Breast epithelium (tissue), 4 donors: ENCODE data around the gene POLD4. TPM values are rescaled to one million over a fixed set of nuclear protein-coding genes. Genes with fewer than 3 reads are reported as not detected.
A peak's percentile ranks its signal among the peaks of the same experiment; 100 is the strongest.

ENCODE experiments used
- DNase-seq, 2 donors: peaks; one replicate each; pipeline ENCODE4 v3.0.0-alpha.2; 2019; ENCODE audit warnings: low spot score in 2 of 2
- H3K27ac ChIP-seq, 2 donors: fragments of 200-600 bp; sonication (generic) in 1 of 2; one replicate each; pipeline ENCODE4 v1.5.1; 2016 to 2019; ENCODE audit warnings: mild to moderate bottlenecking in 1 of 2
- H3K27me3 ChIP-seq, 2 donors: fragments of 200-600 bp; sonication (generic) in 1 of 2; one replicate each; pipeline versions ENCODE4 v1.5.1 to v1.6.0; 2017 to 2019; ENCODE audit warnings: control low read depth in 1 of 2, mild to moderate bottlenecking in 1 of 2
- H3K36me3 ChIP-seq: fragments of 200-600 bp; one replicate; pipeline ENCODE4 v1.5.1; 2019
- H3K4me1 ChIP-seq, 2 donors: fragments of 200-600 bp; sonication (generic); one replicate each; pipeline ENCODE4 v1.5.1; 2016 to 2019; ENCODE audit warnings: control low read depth in 1 of 2
- H3K4me3 ChIP-seq, 3 donors: fragments of 200-600 bp; sonication (generic); 1 replicate in 2 of 3; 2 replicates in 1 of 3; pipeline ENCODE4 v1.5.1; 2016 to 2019; ENCODE audit warnings: mild to moderate bottlenecking in 3 of 3, moderate library complexity in 2 of 3
- H3K9me3 ChIP-seq, 2 donors: fragments of 200-600 bp; sonication (generic) in 1 of 2; one replicate each; pipeline ENCODE4 v1.5.1; 2016 to 2019; ENCODE audit warnings: control low read depth in 1 of 2
- POLR2A ChIP-seq: fragments of 450-650 bp; IDR thresholded peaks from one replicate; pipeline ENCODE4 v1.6.1; 2016; ENCODE audit warnings: antibody characterized with exemption, mild to moderate bottlenecking, moderate library complexity
- POLR2AphosphoS5 ChIP-seq, 3 donors: sonication (generic); formaldehyde crosslinking; IDR thresholded peaks; one replicate each; pipeline ENCODE4 v1.6.1; 2017; ENCODE audit warnings: antibody characterized with exemption in 3 of 3
- intact Hi-C: fragments of 100-400 bp; cut with DNase I; formaldehyde crosslinking; loops from one replicate; pipeline ENCODE4 v1.15.1; 2023; ENCODE audit warnings: low total_unique reads
- total RNA-seq, 3 donors: library from RNA; depleted of rRNA; stranded (reverse); fragments of >200 nt; gene quantifications; one replicate each; pipeline ENCODE4 v1.1.0, GENCODE V29; 2016
- TF ChIP-seq, protein P1 (sequence below), 3 donors: fragments of 450-650 bp; IDR thresholded peaks; one replicate each; pipeline ENCODE4 v1.5.1; 2016 to 2017; ENCODE audit warnings: antibody characterized with exemption in 3 of 3, mild to moderate bottlenecking in 3 of 3, moderate library complexity in 3 of 3

POLD4 gene
- total RNA-seq, 3 donors from 2014 or later: 48.7 to 91.5 (median 69.2) TPM

GRCh38 chr11:67369801-67370284, 16.5 kb upstream of the POLD4 start:
- no peak for DNase-seq
- Histone ChIP-seq H3K27ac (peak overlapping the region; percentile 91 to 96), H3K9me3 (no peaks in the 10 kb centered on the region), H3K4me1 (peaks cover 23 to 24% of the 10 kb centered on the region in 2 donors), H3K4me3 (peak overlapping the region in 1 of 3 donors; percentile 94), H3K27me3 (no peaks in the 10 kb centered on the region), H3K36me3 (no peaks in the 10 kb centered on the region)
- TF ChIP-seq, protein P1, sequence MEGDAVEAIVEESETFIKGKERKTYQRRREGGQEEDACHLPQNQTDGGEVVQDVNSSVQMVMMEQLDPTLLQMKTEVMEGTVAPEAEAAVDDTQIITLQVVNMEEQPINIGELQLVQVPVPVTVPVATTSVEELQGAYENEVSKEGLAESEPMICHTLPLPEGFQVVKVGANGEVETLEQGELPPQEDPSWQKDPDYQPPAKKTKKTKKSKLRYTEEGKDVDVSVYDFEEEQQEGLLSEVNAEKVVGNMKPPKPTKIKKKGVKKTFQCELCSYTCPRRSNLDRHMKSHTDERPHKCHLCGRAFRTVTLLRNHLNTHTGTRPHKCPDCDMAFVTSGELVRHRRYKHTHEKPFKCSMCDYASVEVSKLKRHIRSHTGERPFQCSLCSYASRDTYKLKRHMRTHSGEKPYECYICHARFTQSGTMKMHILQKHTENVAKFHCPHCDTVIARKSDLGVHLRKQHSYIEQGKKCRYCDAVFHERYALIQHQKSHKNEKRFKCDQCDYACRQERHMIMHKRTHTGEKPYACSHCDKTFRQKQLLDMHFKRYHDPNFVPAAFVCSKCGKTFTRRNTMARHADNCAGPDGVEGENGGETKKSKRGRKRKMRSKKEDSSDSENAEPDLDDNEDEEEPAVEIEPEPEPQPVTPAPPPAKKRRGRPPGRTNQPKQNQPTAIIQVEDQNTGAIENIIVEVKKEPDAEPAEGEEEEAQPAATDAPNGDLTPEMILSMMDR (IDR thresholded peaks at IDR 0.05): no peak
- TF ChIP-seq POLR2A: no peak
- no peak for TF ChIP-seq POLR2AphosphoS5 (IDR thresholded peaks at IDR 0.05)
- intact Hi-C loops: no loop called here

- Histone ChIP-seq H3K9me3 (no peaks in the 10 kb centered on the region), H3K4me3 (no peak overlapping the region), H3K27me3 (no peaks in the 10 kb centered on the region), H3K36me3 (no peaks in the 10 kb centered on the region), H3K27ac (peak overlapping the region; percentile 91 to 96), H3K4me1 (peaks cover 18 to 23% of the 10 kb centered on the region in 2 donors)
- intact Hi-C loops: no loop called here
- no peak for DNase-seq
- TF ChIP-seq, protein P1 (IDR thresholded peaks at IDR 0.05): no peak
- TF ChIP-seq POLR2AphosphoS5 (IDR thresholded peaks at IDR 0.05) (no peak), POLR2A (no peak)
Measured at GRCh38 chr11:67369275-67369674, 15.9 kb upstream of the POLD4 start.

GRCh38 chr11:67368621-67369020, 15.3 kb upstream of the POLD4 start:
- no peak for TF ChIP-seq POLR2A
- TF ChIP-seq, protein P1 (IDR thresholded peaks at IDR 0.05): no peak
- TF ChIP-seq POLR2AphosphoS5 (IDR thresholded peaks at IDR 0.05): no peak
- intact Hi-C loops: no loop called here
- DNase-seq: no peak
- Histone ChIP-seq H3K4me1 (peaks cover 16 to 23% of the 10 kb centered on the region in 2 donors), H3K36me3 (no peaks in the 10 kb centered on the region), H3K27me3 (no peaks in the 10 kb centered on the region), H3K9me3 (no peaks in the 10 kb centered on the region), H3K27ac (peak overlapping the region in 1 of 2 donors; percentile 89), H3K4me3 (no peak overlapping the region)

GRCh38 chr11:67367761-67368227, 14.4 kb upstream of the POLD4 start:
- H3K27me3 ChIP-seq: no peaks in the 10 kb centered on the region
- no peak for DNase-seq
- H3K4me3 ChIP-seq: peak overlapping the region in 1 of 3 donors; percentile 52
- no peak for TF ChIP-seq POLR2AphosphoS5 (IDR thresholded peaks at IDR 0.05)
- no peak for TF ChIP-seq POLR2A
- TF ChIP-seq, protein P1 (IDR thresholded peaks at IDR 0.05): no peak
- H3K4me1 ChIP-seq: peaks cover 16 to 23% of the 10 kb centered on the region in 2 donors
- no peaks in the 10 kb centered on the region for H3K36me3 ChIP-seq
- peak overlapping the region; percentile 68 to 89 for H3K27ac ChIP-seq
- intact Hi-C loops: no loop called here
- H3K9me3 ChIP-seq: no peaks in the 10 kb centered on the region

DNA sequence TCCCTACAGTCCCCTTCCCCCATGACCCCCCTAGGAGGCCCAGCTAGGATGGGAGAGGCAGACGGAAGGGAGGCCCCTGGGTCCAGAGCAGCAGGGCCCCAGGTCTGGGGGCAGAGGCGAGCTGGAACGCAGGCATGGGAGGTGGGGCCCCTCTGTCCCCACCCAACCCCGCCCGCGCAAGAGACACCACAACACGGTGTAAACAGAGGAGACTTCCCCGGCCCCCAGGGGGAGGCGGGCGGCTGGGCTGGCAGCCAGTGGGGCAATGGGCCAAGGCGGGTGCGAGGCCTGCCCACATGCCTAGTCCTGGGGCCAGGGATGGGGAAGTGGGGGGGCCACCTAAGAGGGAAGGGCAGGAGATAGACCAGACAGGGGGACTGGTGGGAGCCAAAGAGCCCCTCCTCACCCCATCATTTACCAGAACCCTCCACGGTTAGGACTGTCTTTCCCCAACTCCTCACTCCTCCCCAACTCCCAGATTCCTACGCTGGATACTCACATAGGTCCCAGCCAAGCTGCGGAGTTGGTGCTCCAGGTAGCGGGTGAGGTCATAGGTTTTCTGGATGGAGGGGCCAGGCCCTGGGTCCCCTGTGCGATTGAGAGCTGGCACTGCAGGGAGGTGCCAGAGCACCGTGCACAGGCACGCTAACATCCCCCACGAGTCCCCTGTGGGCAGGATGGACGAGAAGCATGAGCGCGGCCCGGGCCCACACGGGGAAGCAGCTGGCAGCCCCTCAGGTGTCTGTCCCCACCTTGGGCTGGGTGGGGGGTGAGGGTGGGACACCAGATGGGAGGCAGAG, 13.8 kb upstream of the POLD4 start:
- no peak for DNase-seq
- peak overlapping the region in 2 of 3 donors; percentile 15 to 52 for H3K4me3 ChIP-seq
- H3K27ac ChIP-seq: peak overlapping the region; percentile 68 to 89
- no peaks in the 10 kb centered on the region for H3K36me3 ChIP-seq
- TF ChIP-seq POLR2AphosphoS5 (IDR thresholded peaks at IDR 0.05) (no peak), POLR2A (no peak)
- TF ChIP-seq, protein P1 (IDR thresholded peaks at IDR 0.05): no peak
- H3K9me3 ChIP-seq: no peaks in the 10 kb centered on the region
- intact Hi-C loops: no loop called here
- H3K27me3 ChIP-seq: no peaks in the 10 kb centered on the region
- H3K4me1 ChIP-seq: peaks cover 16 to 23% of the 10 kb centered on the region in 2 donors
